Right atrium auricular region (tissue), 2 donors: Measurements from ENCODE around the gene LSP1. TPM values are rescaled to one million over a fixed set of nuclear protein-coding genes. Genes with fewer than 3 reads are reported as not detected.

Experiments used
- DNase-seq: peaks from one replicate; pipeline ENCODE4 v3.0.0-alpha.2; 2019; ENCODE audit warnings: low spot score
- H3K27ac ChIP-seq, 2 donors: fragments of 200-600 bp; sonication (generic); 1 replicate in 1 of 2; 2 replicates in 1 of 2; pipeline ENCODE4 v1.5.1; 2016 to 2019
- H3K27me3 ChIP-seq, 2 donors: fragments of 200-600 bp; sonication (generic); one replicate each; pipeline versions ENCODE4 v1.5.1 to v1.6.0; 2017 to 2019
- H3K36me3 ChIP-seq: fragments of 200-600 bp; sonication (generic); one replicate; pipeline ENCODE4 v1.5.1; 2016
- H3K4me1 ChIP-seq, 2 donors: fragments of 200-600 bp; sonication (generic); one replicate each; pipeline versions ENCODE4 v1.5.1 to v1.6.0; 2017 to 2019
- H3K4me3 ChIP-seq, 2 donors: fragments of 200-600 bp; sonication (generic); 1 replicate in 1 of 2; 2 replicates in 1 of 2; pipeline ENCODE4 v1.5.1; 2017 to 2019; ENCODE audit warnings: mild to moderate bottlenecking in 1 of 2, moderate library complexity in 1 of 2
- H3K9me3 ChIP-seq, 2 donors: fragments of 200-600 bp; sonication (generic); one replicate each; pipeline ENCODE4 v1.5.1; 2019
- CTCF ChIP-seq, 2 donors: fragments of 200-600 bp; sonication (generic); IDR thresholded peaks; one replicate each; pipeline ENCODE4 v1.5.1; 2019; ENCODE audit warnings: antibody characterized with exemption in 2 of 2
- total RNA-seq, 2 donors: library from RNA; depleted of rRNA; stranded (reverse); fragments of >200 nt; gene quantifications; one replicate each; pipeline ENCODE4 v1.1.0, GENCODE V29; 2016

The LSP1 gene
- total RNA-seq, 2 donors from 2014 or later: 7.9 to 12.1 TPM

- DNase-seq: no peak
- H3K27ac ChIP-seq: no peak overlapping the region
- H3K4me3 ChIP-seq: no peak overlapping the region
- H3K9me3 ChIP-seq: peaks cover 0 to 16% of the 10 kb centered on the region in 2 donors
- H3K27me3 ChIP-seq: no peaks in the 10 kb centered on the region
- H3K4me1 ChIP-seq: peaks cover 0 to 14% of the 10 kb centered on the region in 2 donors
- H3K36me3 ChIP-seq: no peaks in the 10 kb centered on the region
- TF ChIP-seq CTCF (IDR thresholded peaks at IDR 0.05): no peak
Observed at GRCh38 chr11:1822648-1823375, 30.1 kb upstream of the LSP1 start.

GRCh38 chr11:1823376-1824220 is 29.3 kb upstream of the LSP1 start:
- no peak for DNase-seq
- H3K4me1 ChIP-seq: peaks cover 0 to 14% of the 10 kb centered on the region in 2 donors
- H3K27me3 ChIP-seq: no peaks in the 10 kb centered on the region
- no peaks in the 10 kb centered on the region for H3K36me3 ChIP-seq
- H3K9me3 ChIP-seq: peaks cover 0 to 11% of the 10 kb centered on the region in 2 donors
- H3K27ac ChIP-seq: no peak overlapping the region
- no peak for TF ChIP-seq CTCF (IDR thresholded peaks at IDR 0.05)
- H3K4me3 ChIP-seq: no peak overlapping the region

GRCh38 chr11:1824221-1825038 is 28.5 kb upstream of the LSP1 start:
- no peak overlapping the region for H3K27ac ChIP-seq
- no peak for TF ChIP-seq CTCF (IDR thresholded peaks at IDR 0.05)
- no peak for DNase-seq

GRCh38 chr11:1825039-1825740 is 27.7 kb upstream of the LSP1 start:
- DNase-seq: no peak
- no peak overlapping the region for H3K27ac ChIP-seq
- H3K9me3 ChIP-seq: no peaks in the 10 kb centered on the region
- peak in 1 of 2 donors; percentile 52 for TF ChIP-seq CTCF (IDR thresholded peaks at IDR 0.05)
- peaks cover 0 to 14% of the 10 kb centered on the region in 2 donors for H3K4me1 ChIP-seq
- no peaks in the 10 kb centered on the region for H3K27me3 ChIP-seq
- no peak overlapping the region for H3K4me3 ChIP-seq
- no peaks in the 10 kb centered on the region for H3K36me3 ChIP-seq

More at GRCh38 chr11:1824221-1825038, 28.5 kb upstream of the LSP1 start:
- H3K4me1 ChIP-seq: peaks cover 0 to 14% of the 10 kb centered on the region in 2 donors
- H3K9me3 ChIP-seq: peaks cover 0 to 2% of the 10 kb centered on the region in 2 donors
- H3K4me3 ChIP-seq: no peak overlapping the region
- H3K36me3 ChIP-seq: no peaks in the 10 kb centered on the region
- H3K27me3 ChIP-seq: no peaks in the 10 kb centered on the region
